Mononuclear cell (primary cell): ENCODE measurements around the gene COG8. TPM values are rescaled to one million over a fixed set of nuclear protein-coding genes. Genes with fewer than 3 reads are reported as not detected.
"Not testable (repeated sequence)": the region's sequence is repeated elsewhere in the genome, so short reads cannot be mapped to it uniquely, and the experiment has no call there.

Experiments
- H3K27me3 ChIP-seq: 2 replicates; pipeline ENCODE4 v1.6.0; 2011; ENCODE audit warnings: low read length, control low read depth; ENCODE audit not compliant: insufficient read depth
- H3K4me1 ChIP-seq: 2 replicates; pipeline ENCODE4 v1.5.1; 2011; ENCODE audit warnings: mild to moderate bottlenecking, low read length, control low read depth; ENCODE audit not compliant: insufficient read depth
- H3K4me3 ChIP-seq: 2 replicates; pipeline ENCODE4 v1.5.1; 2011; ENCODE audit warnings: mild to moderate bottlenecking, low read length, moderate library complexity
- H3K9me3 ChIP-seq: 2 replicates; pipeline ENCODE4 v1.5.1; 2011; ENCODE audit warnings: low read depth, mild to moderate bottlenecking, control low read depth, low read length
- total RNA-seq: library from RNA; depleted of rRNA; stranded (reverse); fragments of >200 nt; gene quantifications from one replicate; pipeline ENCODE4 v1.2.3, GENCODE V29; 2012

The COG8 gene
- total RNA-seq, 1 donor = 15.3 TPM

DNA sequence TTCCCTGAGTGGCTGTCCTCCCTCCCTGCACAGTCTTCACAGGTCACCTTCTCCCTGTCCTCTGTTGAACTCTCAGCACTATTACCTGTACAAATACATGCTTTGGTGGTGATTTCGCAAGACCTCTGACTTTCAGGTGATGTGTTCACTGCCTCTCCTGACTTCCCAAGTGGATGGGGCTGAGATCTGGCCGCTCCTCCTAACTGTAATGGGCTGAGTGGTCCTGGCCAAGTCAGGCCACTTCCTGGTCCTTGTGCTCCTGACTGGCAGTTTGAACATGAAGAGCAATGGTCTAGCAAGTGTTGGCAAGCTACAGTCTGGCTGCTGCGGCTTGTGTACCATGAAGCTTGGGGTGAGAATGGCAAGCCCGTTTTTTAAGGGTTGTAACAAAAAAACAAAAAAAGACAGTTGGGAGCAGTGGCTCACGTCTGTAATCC lies 23.9 kb upstream of the COG8 start:
- no peaks in the 10 kb centered on the region for H3K9me3 ChIP-seq
- H3K4me1 ChIP-seq = no peaks in the 10 kb centered on the region
- no peak overlapping the region for H3K4me3 ChIP-seq
- no peaks in the 10 kb centered on the region for H3K27me3 ChIP-seq

DNA sequence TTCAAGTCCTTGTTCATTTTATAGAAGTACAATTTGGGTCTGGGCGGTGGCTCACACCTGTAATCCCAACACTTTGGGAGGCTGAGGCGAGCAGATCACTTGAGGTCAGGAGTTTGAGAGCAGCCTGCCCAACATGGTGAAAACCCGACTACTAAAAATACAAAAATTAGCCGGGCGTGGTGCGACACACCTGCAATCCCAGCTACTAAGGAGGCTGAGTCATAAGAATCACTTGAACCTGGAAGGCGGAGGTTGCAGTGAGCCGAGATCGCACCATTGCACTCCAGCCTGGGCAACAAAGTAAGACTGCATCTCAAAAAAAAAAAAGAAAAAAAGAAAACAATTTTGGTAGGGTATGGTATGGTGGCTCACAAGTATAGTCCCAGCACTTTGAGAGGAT lies 20.7 kb upstream of the COG8 start:
- not testable (repeated sequence) for H3K4me3 ChIP-seq, H3K9me3 ChIP-seq, H3K4me1 ChIP-seq, H3K27me3 ChIP-seq

DNA sequence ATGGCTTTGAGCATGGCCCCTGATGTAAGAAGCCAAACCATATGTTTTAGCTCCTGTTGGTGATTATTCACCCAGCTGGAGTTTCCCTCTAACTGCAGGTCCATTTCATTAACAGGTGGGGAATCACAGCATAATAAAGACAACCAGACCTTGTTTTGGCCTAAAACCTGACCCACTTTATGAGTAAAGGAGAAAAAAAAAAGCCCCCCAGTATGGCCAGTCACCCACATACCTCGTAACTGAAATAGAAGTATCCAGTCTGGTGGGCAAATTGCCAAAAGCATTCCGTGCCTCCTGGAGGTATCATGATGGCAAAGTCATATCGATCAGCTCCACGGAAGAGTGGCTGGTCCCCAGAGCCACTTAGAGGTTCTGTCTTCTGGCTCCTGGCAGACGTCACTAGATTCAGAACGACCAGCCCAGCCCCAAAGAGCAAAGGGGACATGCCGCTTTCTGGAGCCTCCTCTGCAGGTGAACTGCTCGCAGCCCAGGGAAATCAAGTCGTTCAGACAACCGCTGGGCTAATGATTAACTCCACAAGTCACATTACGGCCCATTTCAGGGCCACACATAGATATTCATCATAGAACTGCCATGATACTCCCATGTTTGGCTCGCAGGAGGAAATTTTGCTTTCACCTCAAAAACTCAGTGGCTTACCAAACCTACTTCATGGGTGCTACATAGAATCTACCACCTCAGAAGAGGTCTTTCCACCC lies 12.1 kb upstream of the COG8 start, which contains the start of gene TMED6:
TMED6 (minus strand) TSS at position 478 of the 719 bp plus-strand sequence; CDS start at position 445, 33 bp downstream.
- H3K27me3 ChIP-seq = no peaks in the 10 kb centered on the region
- no peak within 1 kb of the TSS for H3K4me3 ChIP-seq
- H3K4me1 ChIP-seq = peaks cover 4% of the 10 kb centered on the region
- H3K9me3 ChIP-seq = no peaks in the 10 kb centered on the region

DNA sequence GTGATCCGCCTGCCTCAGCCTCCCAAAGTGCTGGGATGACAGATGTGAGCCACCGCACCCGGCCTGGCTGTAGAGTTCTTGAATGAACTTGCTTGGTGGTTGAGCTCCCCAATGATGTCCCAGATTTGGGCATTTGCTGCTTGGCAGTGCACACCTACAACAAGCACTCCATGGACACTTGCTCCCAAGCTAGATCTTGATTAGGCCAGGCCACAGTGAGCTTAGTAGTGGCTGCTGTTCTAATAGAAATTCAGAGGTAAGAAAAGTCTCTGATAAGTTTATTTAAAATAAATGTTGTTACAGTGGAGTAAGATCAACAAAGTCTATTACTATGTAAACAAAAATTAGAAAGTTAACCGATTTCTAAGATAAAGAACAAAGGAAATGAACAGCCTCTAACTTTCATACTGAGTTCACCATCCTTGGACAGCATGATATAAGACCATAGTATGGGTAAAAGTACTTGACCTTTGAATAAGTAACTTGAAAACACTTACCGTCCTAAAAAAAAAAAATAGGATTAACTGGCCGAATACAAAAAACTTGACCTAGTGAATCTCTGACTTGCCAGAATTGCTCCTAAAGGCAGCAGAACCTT lies 11.3 kb upstream of the COG8 start:
- Histone ChIP-seq H3K9me3 (no peaks in the 10 kb centered on the region), H3K4me1 (peaks cover 12% of the 10 kb centered on the region), H3K4me3 (no peak overlapping the region), H3K27me3 (no peaks in the 10 kb centered on the region)

DNA sequence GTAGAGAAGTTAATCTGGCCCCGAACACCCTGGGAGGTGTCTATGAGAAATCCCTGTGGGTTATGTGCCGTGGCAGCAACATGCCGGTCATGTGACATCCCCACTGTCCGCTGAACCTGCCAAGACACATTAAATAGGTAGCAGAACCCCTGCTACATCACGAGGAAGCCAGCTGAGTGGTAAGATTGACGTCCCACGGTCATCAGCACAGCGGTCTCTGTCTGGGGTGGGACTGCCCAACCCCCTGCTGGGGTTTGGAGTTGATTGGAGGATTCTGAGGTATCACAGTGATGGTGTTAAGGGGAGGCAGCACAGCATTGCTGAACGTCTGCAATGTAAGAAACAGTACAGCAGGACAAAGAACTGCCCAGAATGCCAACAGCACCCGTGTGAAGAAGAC lies 10.2 kb upstream of the COG8 start:
- H3K4me1 ChIP-seq = peaks cover 18% of the 10 kb centered on the region
- no peaks in the 10 kb centered on the region for H3K9me3 ChIP-seq
- no peak overlapping the region for H3K4me3 ChIP-seq
- H3K27me3 ChIP-seq = no peaks in the 10 kb centered on the region

DNA sequence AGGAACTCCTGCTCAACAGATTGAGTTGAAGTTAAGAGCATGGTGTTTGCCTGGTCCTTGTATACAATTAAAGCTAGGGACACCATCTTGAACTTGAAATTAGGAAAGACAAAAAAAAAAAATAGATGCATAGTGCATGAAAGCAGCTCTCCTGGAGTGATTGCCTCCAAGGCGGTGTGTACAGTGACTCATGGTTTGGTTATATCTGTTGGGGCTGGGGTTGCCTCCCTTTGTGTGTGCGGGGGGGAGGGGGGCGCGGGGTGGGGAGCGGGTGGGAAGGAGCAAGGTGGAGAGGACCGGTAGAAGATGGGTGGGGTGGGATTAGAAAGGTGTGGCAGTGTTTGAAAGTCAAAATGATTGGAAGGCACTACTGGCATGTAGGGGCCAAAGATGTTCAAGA lies 8.9 kb upstream of the COG8 start:
- peaks cover 18% of the 10 kb centered on the region for H3K4me1 ChIP-seq
- no peak overlapping the region for H3K4me3 ChIP-seq
- no peaks in the 10 kb centered on the region for H3K27me3 ChIP-seq
- no peaks in the 10 kb centered on the region for H3K9me3 ChIP-seq

DNA sequence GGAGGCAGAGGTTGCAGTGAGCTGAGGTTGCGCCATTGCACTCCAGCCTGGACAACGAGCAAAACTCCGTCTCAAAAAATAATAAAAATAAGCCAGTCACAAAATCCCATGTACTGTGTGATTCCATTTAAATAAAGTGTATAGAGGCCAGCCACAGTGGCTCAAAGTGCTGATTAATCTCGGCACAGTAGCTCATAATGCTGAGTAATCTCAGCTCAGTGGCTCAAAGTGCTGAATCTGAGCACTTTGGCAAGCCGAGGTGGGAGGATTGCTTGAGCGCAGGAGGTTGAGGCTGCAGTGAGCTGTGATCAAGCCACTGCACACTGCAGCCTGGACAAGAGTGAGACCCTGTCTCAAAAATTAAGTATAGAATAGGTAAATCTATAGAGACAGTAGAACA lies 7.3 kb upstream of the COG8 start:
- H3K4me3 ChIP-seq = no peak overlapping the region
- H3K9me3 ChIP-seq = no peaks in the 10 kb centered on the region
- no peaks in the 10 kb centered on the region for H3K27me3 ChIP-seq
- peaks cover 18% of the 10 kb centered on the region for H3K4me1 ChIP-seq

DNA sequence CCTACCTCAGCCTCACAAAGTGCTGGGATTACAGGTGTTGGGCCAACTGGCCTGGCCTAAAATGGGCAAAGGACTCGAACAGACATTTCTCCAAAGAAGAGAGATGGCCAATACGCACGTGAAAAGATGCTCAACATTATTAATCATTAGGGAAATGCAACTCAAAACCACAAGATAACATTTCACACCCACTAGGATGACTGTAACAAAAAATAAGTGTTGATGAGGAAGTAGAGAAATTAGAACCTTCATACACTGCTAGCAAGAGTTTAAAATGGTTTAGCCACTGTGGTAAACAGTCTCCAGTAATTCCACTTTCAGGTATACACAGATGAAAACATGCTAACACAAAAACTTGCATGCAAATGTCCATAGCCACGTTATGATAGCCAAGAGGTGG lies 6.6 kb upstream of the COG8 start:
- Histone ChIP-seq H3K4me3 (no peak overlapping the region), H3K4me1 (peaks cover 21% of the 10 kb centered on the region), H3K9me3 (no peaks in the 10 kb centered on the region), H3K27me3 (no peaks in the 10 kb centered on the region)

DNA sequence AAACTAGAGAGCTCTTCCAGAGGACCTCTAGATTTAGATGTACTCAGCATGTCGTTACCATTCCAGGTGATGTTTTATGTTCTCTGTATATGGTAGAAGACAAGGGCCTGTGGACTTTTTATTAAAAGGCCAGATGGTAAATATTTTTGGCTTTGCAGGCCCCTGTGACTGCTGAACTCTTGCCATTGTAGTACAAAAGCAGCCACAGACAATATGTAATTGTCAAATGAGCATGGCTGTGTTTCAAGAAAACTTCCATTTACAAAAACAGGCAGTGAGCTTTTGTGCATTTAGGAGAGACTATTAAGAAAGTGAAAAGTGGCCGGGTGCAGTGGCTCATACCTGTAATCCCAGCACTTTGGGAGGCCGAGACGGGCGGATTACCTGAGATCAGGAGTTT lies 4.8 kb upstream of the COG8 start:
- H3K4me1 ChIP-seq = peaks cover 33% of the 10 kb centered on the region
- H3K9me3 ChIP-seq = no peaks in the 10 kb centered on the region
- H3K4me3 ChIP-seq = no peak overlapping the region

DNA sequence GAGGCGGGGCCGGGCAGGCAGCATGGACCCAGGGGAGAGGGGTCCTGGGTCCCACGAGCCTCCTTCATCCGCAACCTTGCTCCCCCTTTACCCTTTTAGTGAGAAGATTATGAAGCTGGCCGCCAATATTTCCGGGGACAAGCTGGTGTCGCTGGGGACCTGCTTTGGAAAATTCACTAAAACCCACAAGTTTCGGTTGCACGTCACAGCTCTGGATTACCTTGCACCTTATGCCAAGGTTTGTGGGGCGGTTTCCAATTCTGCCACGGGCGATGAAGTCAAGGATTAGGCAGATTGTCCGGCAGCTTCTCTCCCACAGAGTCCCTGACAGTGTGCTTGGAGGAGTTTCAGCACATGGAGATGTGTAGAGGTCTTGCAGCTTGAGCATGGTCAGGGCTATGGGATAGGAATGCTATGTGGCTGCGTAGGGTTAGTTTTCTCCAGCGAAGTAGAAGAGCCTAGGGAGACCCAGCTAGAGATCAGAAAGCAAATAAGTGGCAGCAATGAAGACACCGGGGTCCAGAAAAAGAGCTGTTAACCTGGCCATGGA lies 806 bp upstream of the COG8 start:
- H3K4me3 ChIP-seq = peak overlapping the region; percentile 65
- no peaks in the 10 kb centered on the region for H3K27me3 ChIP-seq
- H3K9me3 ChIP-seq = no peaks in the 10 kb centered on the region
- H3K4me1 ChIP-seq = peaks cover 33% of the 10 kb centered on the region

More for the DNA sequence above, 4.8 kb upstream of the COG8 start:
- H3K27me3 ChIP-seq = no peaks in the 10 kb centered on the region

DNA sequence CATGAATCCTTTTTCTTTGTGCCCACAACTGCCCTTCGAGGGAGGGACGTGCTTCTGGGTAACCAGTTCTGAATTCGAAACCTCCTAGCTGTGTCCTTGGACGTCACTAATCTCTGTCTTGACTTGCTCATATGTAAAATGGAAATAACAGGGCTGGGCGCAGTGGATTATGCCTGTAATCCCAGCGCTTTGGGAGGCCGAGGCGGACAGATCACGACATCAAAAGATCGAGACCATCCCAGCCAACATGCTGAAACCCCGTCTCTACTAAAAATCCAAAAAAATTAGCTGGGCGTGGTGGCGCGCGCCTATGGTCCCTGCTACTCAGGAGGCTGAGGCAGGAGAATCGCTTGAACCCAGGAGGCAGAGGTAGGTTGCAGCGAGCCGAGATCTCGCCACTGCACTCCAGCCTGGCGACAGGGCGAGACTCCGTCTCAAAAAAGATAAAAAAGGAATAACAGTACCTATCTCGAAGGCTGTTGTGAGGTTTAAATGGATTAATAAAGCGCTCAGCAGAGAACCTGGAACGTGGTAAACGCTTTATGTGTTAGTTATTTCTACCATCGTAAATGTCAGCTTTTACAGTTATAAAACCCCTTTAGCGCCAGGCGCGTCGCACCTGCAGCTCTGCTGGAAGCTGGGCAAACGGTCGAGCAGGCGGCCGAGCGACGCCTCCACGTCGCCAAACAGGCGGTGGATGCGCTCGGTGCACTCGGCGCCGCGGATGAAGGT lies 641 bp downstream of the COG8 start:
- Histone ChIP-seq H3K4me1 (peaks cover 31% of the 10 kb centered on the region), H3K4me3 (peak overlapping the region; percentile 65), H3K9me3 (no peaks in the 10 kb centered on the region), H3K27me3 (no peaks in the 10 kb centered on the region)

DNA sequence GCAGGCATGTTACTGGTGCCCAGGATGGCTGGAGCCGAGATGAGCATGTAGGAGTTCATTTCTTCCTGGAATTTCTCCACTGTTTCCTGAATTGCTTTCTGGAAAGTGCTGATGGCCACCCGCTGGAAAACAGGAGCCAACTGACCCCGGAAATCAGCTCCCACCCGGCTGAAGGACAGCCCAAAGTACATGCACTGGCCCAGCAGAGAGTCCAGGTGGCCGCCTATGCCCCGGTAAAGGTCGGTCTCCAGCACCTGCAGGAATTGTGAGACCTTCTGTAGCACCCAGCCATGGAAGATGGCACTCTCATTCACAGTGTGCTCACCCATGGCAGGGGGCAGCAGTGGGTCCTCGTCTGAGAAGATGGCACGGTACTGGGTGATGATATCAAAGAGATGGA lies 4.7 kb downstream of the COG8 start:
- Histone ChIP-seq H3K27me3 (no peaks in the 10 kb centered on the region), H3K4me1 (peaks cover 23% of the 10 kb centered on the region), H3K9me3 (no peaks in the 10 kb centered on the region), H3K4me3 (no peak overlapping the region)

DNA sequence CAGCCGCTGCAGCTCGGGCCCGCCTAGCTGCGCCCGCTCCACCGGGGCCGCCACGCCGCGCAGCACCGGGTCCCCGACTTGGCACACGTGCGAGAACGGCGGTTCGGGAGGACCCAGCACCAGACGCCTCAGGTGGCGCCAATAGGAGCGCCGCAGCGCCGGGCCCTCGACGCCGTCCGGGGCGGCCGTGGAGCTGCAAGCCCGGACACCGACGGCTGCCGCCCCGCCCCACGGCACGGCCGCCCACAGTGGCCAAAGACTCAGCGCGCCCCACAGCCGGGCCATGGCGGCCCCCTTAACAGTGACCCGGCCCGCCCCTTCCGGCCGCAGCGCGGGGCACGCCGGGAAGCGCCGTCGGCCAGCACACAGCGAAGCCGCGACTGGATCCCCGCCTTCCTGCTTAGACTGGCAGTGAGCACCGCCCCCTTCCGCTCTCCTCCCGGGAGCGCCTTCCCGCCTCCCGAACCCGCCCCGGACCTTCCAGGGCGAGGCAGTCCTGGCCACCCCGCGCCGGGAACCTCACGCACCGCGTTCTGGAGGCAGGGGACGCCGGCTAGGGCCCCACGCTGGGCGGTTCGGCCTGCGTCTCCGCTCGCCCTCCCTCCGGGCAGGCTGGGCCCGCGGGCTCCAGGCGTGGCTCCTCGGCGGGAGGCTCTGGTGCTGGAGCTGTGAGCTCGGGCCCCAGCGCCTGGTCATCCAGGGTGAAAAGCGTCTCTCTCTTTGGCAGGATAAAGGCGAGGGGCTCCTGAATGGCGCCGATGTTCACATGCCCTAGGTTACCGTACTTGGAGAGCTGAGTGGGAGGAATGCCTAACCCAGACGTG lies 8.9 kb downstream of the COG8 start, which contains the start of gene PDF:
PDF (minus strand) TSS at position 303 of the 824 bp plus-strand sequence; CDS start at position 285, 18 bp downstream.
- Histone ChIP-seq H3K27me3 (no peaks in the 10 kb centered on the region), H3K4me1 (peaks cover 37% of the 10 kb centered on the region), H3K9me3 (no peaks in the 10 kb centered on the region), H3K4me3 (peak within 1 kb of the TSS; percentile 71)
